SKM-1 (cell line): Measurements from ENCODE around the gene GABRG2.
A peak's percentile ranks its signal among the peaks of the same experiment; 100 is the strongest.
"Not testable (repeated sequence)": the region's sequence is repeated elsewhere in the genome, so short reads cannot be mapped to it uniquely, and the experiment has no call there.

ENCODE experiments used
- DNase-seq: peaks from one replicate; lab custom pipeline; 2025; ENCODE audit not compliant: unreplicated experiment; lab: John Stamatoyannopoulos, UW

GABRG2 gene

DNA sequence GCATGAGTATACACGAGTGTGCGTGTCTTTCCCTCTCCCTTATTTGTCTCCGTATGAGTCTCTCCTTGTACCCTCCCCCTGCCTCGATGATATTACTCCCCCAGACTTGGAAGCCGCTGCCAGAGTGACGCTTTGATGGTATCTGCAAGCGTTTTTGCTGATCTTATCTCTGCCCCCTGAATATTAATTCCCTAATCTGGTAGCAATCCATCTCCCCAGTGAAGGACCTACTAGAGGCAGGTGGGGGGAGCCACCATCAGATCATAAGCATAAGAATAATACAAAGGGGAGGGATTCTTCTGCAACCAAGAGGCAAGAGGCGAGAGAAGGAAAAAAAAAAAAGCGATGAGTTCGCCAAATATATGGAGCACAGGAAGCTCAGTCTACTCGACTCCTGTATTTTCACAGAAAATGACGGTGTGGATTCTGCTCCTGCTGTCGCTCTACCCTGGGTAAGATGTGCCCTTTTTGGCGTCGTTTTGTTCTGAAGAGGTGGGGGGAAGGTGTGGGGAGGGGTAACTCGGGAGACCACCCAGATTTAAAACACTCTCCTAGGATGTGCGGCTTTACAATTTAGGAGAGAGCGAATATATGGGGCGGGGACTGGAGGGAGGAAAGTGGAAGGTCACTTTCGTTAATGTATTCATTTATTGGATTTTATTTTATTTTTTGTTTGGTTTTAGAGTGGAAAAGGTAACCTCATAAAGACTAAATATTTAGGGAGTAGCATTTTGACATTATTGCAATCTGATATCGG lies at the start of gene GABRG2:
Gene GABRG2, plus strand, starts transcription at position 119 of the 757 bp plus-strand sequence. Its CDS starts 227 bp downstream, at position 346.
- DNase-seq: no peak

GRCh38 chr5:162025312-162025711 lies 42.3 kb upstream of the GABRG2 start:
- DNase-seq: no peak

DNA sequence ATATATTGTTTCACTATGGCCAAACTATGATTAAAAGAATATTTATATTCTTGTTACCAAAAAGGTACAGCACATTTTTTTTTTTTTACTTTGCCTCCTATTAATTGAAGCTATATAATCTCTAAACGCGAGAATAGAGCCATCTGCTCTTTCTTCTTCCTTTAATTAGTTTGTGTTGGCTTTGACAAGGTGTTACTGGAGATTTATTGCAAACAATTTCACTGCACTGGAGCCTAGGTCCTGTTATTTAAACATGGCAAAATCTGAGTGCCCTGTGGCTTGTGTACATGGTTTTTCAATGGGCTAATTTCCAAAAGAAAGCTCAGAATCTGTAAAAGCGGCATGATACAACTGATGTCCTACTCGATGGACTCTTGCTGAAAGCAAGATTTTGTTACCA lies 40.8 kb upstream of the GABRG2 start:
- no peak for DNase-seq

- DNase-seq: no peak
Observed at GRCh38 chr5:162037431-162037830, 30.1 kb upstream of the GABRG2 start.

- no peak for DNase-seq
Observed at GRCh38 chr5:162047279-162047678, 20.3 kb upstream of the GABRG2 start.

DNA sequence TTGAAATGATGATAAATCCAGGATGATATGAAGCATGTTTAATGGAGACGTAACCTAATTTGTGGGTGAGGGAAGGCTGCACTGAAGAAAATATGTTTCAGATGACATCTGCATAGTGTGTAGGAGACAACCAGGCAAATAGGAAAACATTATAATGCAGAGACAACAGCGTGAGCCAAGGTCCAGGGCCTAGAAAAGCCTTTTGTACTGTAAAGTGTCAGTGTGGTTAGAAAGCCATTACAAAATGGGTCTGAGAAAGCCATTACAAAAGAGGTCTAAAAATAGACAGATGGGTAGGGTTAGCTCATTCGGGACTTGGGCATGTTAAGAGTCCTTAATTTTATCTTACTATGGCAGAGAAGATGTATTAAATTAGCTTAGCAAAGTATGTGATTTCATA lies 14.9 kb upstream of the GABRG2 start:
- DNase-seq: peak; percentile 32

- not testable (repeated sequence) for DNase-seq
Observed at GRCh38 chr5:162055095-162055494, 12.5 kb upstream of the GABRG2 start.

DNA sequence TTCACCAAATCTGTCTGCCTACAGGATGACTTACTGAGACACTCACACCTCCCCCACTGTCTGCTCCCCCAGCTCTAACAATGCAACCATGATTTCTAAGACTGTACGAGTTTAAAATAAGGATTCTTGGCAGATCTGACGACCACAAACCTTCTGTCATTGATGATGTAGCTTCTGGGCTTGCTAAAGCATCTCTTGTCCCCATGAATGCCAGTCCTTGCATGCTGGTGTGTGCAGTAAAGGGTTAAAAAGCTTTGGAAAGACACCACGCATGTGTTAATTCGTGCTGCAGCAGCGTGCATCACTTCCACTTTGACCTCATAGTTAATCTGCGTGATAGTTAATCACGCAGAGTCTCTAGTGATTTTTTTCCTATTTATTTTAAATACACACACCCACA lies 411 bp upstream of the GABRG2 start:
- DNase-seq: no peak

- no peak for DNase-seq
Observed at GRCh38 chr5:162068412-162068811, 839 bp downstream of the GABRG2 start.

DNA sequence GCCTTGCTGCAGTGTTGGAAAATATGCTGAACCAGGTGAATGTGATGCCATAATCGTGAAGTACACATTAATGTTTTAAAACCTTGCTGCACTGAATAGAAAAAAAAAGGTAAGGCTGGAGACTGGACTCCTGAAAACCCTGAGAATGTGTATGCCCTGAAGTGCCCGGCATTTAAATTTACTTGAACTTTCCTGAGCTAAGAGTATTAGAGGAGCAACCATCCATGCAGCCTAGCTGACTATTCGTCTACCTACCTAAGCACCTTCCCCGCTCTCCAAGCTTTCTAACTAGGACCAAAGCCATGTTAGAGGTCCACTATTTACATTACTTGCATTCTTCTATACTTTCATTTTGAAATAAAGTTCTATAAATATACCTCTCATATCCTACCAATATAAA lies 1.4 kb downstream of the GABRG2 start:
- DNase-seq: no peak

GRCh38 chr5:162078805-162079204 lies 11.2 kb downstream of the GABRG2 start:
- DNase-seq: no peak

- no peak for DNase-seq
Observed at GRCh38 chr5:162091336-162091735, 23.8 kb downstream of the GABRG2 start.

DNA sequence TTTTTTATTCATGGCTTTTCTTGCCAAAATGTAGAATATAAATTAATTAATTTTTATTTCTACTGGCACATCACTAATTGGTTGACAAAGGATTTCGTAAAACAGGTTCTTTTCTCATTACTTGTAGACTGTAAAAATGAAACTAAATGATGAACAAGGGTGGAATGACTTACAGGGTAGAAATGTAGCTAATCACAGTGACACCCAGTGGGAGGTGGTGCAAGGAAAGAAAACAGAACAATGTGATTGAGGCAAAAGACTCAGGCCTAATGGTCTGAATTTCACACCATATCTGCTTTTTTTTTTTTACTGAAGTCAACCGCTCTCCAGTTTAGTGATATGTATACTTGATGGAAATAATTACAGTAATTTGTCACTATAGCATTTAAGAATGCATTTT lies 28.9 kb downstream of the GABRG2 start:
- DNase-seq: no peak

GRCh38 chr5:162107591-162107990 lies 40.0 kb downstream of the GABRG2 start:
- DNase-seq: no peak

DNA sequence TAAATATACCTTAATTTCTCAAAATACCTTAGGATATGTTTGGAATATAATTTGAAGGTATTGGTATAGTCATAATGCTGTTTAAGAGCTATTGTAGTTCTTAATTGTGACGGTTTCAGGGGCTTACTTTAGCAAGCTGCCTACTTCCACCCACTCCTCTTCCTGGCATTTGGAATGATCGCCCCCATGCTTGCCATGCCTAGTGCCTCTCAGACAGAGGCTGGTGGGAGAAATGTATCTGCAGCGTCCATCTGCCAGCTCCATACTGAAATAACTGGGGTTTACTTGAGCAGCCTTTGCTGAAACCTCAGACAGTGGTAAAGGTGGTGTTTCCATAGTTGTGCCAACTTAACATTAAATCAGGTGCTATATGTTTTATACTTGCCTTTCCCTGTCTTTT lies 52.2 kb downstream of the GABRG2 start:
- DNase-seq: no peak

- no peak for DNase-seq
Observed at GRCh38 chr5:162128117-162128516, 60.5 kb downstream of the GABRG2 start.

DNA sequence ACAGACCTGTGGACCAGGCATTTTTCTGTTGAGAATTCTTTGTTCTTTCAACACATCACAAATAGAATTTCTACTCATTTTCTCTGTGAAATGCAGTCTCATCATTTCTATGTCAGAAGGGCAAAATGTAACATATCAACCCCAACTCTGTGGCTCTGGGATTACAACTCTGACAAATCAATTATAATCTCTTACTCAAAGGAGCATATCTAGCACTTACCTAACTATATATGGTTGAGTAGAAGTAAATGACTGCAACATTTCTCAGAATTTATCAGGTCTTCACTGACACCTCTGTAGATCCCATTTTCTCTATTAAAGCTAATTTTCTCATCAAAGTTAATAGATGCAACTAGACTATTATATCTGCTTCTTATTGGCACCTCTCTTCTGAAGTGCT lies 64.8 kb downstream of the GABRG2 start:
- DNase-seq: no peak

DNA sequence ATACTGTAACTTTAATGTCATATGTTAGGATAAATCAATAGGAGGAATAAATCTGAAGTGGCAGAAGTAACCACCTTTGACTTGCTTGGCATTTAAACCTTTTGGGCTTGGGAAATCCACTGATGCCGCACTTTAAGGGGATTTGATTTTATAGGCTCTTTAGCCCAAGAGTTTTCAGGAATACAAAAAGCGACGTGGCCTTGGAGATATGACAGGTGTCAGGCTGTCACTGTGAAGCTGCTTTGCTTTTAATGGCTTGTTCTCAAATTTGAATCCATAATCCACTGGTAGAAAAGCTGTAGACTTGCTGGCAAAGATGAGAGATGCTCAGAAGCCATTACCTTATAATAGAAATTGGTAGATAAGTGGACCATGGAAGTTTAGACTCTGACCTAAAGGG lies 71.6 kb downstream of the GABRG2 start:
- no peak for DNase-seq

DNA sequence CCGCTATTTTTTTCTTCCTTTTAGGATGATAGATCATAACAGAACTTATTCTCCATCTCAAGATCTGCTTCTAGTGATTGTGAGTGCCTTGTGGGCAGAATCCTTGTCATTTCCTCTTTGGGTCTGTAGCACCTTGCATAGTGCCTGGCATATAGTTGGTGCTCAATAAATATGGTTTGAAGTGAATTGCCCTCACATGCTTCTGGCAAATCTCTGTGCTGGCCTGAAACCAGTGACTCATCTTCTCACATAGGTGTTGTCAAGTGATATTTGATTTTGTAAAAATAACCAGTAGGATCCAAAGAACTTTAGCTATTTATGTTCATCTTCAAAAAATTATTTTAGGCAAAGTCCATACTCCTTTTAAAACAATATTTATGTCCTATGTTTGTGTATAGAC lies 86.7 kb downstream of the GABRG2 start:
- no peak for DNase-seq

GRCh38 chr5:162160401-162160800 lies 92.8 kb downstream of the GABRG2 start:
- DNase-seq: no peak

DNA sequence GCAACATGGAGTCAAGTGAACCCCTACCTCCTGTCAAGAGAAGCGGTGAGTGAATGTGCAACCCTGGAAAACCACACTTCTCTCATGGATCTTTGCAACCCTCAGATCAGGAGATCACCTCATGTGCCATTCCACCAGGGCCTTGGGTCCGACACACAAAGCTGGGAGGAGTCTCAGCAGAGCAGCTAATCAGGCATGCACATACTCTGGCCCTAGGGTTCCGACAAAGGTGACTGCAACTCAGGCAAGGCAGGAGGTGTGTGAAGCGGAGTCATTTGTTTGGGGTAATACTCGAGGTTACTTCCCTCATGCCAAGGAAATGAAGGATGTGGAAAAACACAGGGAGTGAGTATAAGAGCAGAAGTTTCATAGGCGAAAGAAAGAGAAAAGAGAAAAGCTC lies 96.1 kb downstream of the GABRG2 start:
- DNase-seq: no peak

DNA sequence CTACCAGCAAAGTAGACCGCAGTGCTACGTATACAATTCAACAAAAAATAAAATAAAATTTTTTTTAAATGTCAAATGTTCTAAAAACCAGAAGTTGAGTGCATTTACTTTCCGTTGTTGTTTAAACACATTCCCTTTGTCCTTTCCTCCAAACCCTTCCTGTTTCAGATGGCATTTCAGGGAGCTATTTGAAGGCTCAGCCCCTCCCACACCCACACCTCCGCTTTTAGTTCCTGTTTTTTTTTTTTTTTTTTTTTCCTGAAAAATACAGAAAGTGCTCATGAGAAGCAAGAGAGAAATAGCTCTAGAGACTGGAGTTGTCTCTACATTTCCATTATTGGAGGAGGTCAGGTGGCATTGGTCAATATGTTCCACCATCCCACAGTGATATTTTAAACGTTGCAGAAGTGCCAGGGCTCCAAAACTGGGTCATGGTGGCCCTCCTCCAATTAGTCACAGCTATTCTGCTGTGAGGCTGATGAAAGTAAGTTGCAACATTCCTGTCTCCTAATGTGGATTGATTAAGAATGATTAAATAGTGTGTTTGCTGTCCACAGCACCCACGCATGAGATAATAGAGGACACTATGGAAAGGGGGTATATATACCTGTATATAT lies 106.9 kb downstream of the GABRG2 start:
- peak; percentile 22 for DNase-seq

GRCh38 chr5:162187371-162187770 lies 119.8 kb downstream of the GABRG2 start:
- DNase-seq: no peak
